IPS-15b (cell line): Measurements from ENCODE around the gene NPBWR2.

Experiments used
- H3K27me3 ChIP-seq: one replicate; pipeline ENCODE4 v1.6.1; 2013; ENCODE audit warnings: low read length; ENCODE audit not compliant: control insufficient read depth, insufficient read depth
- H3K36me3 ChIP-seq: one replicate; pipeline ENCODE4 v1.6.1; 2013; ENCODE audit warnings: low read length; ENCODE audit not compliant: control insufficient read depth, insufficient read depth
- H3K4me1 ChIP-seq: one replicate; pipeline ENCODE4 v1.6.1; 2013; ENCODE audit warnings: mild to moderate bottlenecking, low read length; ENCODE audit not compliant: control insufficient read depth, insufficient read depth
- H3K4me3 ChIP-seq: one replicate; pipeline ENCODE4 v1.5.1; 2013; ENCODE audit warnings: low read depth, low read length
- H3K9ac ChIP-seq: one replicate; pipeline ENCODE4 v1.6.1; 2013; ENCODE audit warnings: low read depth, mild to moderate bottlenecking, low read length
- H3K9me3 ChIP-seq: one replicate; pipeline ENCODE4 v1.6.1; 2013; ENCODE audit warnings: mild to moderate bottlenecking, low read length; ENCODE audit not compliant: control insufficient read depth, insufficient read depth

NPBWR2 gene

DNA sequence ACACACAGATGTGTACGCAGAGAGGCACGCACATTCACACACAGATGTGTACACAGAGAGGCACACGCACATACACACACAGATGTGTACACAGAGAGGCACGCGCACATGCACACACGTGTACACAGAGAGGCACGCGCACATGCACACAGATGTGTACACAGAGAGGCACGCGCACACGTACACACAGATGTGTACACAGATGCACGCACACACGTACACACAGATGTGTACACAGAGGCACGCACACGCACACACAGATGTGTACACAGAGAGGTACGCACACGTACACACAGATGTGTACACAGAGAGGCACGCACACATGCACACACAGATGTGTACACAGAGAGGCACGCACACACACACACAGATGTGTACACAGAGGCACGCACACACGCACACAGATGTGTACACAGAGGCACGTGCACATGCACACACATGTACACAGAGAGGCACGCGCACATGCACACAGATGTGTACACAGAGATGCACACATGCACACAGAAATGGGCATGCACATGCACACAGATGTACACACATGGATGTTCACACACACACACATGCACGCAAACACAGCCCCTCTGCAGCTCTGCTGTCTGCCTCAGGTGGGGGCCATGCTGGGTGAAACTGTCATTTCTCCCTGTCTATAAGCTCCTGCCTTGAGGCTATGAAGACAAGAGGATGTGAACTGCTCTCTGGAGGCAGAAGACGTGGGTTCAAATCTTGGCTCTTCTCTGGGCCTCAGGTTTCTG lies 42.6 kb upstream of the NPBWR2 start:
- Histone ChIP-seq H3K4me1 (peaks cover 8% of the 10 kb centered on the region), H3K36me3 (no peaks in the 10 kb centered on the region), H3K9me3 (peaks cover 4% of the 10 kb centered on the region), H3K4me3 (no peak overlapping the region), H3K27me3 (no peaks in the 10 kb centered on the region), H3K9ac (no peak overlapping the region)

- H3K9me3 ChIP-seq, result peaks cover 8% of the 10 kb centered on the region
- H3K27me3 ChIP-seq, result no peaks in the 10 kb centered on the region
- H3K4me3 ChIP-seq, result no peak overlapping the region
- peaks cover 8% of the 10 kb centered on the region for H3K4me1 ChIP-seq
- no peaks in the 10 kb centered on the region for H3K36me3 ChIP-seq
- H3K9ac ChIP-seq, result no peak overlapping the region
These were observed 41.8 kb upstream of the NPBWR2 start for GRCh38 chr20:64149141-64149540.

DNA sequence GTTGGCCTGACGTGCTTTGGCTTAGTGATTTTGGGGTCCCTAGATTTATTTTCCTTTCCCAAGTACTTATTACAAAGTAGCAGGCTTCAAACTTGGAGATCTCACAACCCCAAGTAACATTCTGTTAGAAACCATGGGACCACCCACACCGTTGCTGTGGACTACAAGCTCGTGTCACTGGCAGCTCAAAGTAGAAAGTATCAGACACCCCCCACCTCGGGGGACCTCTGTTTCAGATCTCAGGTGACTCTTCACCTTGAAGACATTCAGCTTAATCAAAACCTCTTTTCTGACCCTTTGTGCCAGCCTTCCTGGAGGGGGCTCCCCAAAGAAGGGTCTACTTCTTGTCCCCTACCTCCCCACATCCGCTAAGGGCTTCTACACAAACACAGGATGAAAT lies 41.2 kb upstream of the NPBWR2 start:
- Histone ChIP-seq H3K9ac (no peak overlapping the region), H3K27me3 (no peaks in the 10 kb centered on the region), H3K4me3 (no peak overlapping the region), H3K9me3 (peaks cover 8% of the 10 kb centered on the region), H3K36me3 (no peaks in the 10 kb centered on the region), H3K4me1 (peaks cover 8% of the 10 kb centered on the region)

- Histone ChIP-seq H3K9me3 (peaks cover 8% of the 10 kb centered on the region), H3K36me3 (no peaks in the 10 kb centered on the region), H3K9ac (no peak overlapping the region), H3K4me3 (no peak overlapping the region), H3K27me3 (no peaks in the 10 kb centered on the region), H3K4me1 (peaks cover 6% of the 10 kb centered on the region)
These were observed 39.6 kb upstream of the NPBWR2 start for GRCh38 chr20:64146936-64147477.

- Histone ChIP-seq H3K4me1 (peaks cover 2% of the 10 kb centered on the region), H3K27me3 (no peaks in the 10 kb centered on the region), H3K9ac (no peak overlapping the region), H3K9me3 (peaks cover 8% of the 10 kb centered on the region), H3K36me3 (no peaks in the 10 kb centered on the region), H3K4me3 (no peak overlapping the region)
These were observed 39.1 kb upstream of the NPBWR2 start for GRCh38 chr20:64146301-64146935.

DNA sequence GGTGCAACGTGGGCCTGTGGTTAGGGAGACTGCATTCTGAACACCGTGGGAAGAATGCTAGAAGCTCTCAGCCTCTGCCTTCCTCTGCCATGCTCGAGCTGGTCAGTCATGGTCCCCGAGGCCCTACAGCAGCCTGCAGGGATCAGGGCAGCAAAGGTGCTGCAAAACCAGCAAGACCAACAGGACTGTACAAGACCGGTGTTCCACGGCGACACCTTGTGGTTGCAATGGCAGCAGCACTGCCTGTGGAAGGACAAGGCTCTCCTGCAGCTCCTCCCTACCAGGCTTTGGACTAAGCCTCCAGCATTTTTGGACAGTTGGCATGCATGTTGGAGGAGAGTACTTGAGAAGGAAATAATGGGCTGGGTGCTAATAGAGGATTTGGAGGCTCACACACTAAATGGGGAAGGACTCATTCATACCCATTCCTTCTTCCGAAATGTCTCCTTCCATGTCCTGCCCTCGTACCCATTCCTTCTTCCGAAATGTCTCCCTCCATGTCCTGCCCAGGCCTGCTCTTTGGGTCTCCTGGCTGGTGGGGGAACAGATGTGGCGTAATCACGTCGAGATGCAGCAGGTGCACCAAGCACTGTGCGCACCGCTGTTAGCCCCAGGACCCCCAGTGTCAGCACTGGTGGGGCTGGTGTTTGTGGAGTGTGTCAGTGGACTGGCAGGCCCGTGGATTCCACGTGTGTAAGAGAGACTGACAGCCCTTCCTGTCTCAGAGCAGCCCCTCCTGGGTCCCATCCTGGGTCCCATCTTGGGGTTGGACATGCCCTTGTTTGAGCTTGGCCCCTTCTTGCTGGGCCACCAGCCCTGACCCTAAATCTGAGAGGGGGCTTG lies 38.3 kb upstream of the NPBWR2 start:
- no peaks in the 10 kb centered on the region for H3K27me3 ChIP-seq
- H3K9ac ChIP-seq, result no peak overlapping the region
- no peaks in the 10 kb centered on the region for H3K36me3 ChIP-seq
- no peak overlapping the region for H3K4me3 ChIP-seq
- H3K4me1 ChIP-seq, result no peaks in the 10 kb centered on the region
- H3K9me3 ChIP-seq, result peaks cover 8% of the 10 kb centered on the region

- H3K9ac ChIP-seq, result no peak overlapping the region
- H3K4me3 ChIP-seq, result no peak overlapping the region
- no peaks in the 10 kb centered on the region for H3K36me3 ChIP-seq
- no peaks in the 10 kb centered on the region for H3K27me3 ChIP-seq
- peaks cover 2% of the 10 kb centered on the region for H3K4me1 ChIP-seq
- H3K9me3 ChIP-seq, result peaks cover 8% of the 10 kb centered on the region
These were observed 37.0 kb upstream of the NPBWR2 start for GRCh38 chr20:64144144-64144912.

GRCh38 chr20:64143018-64143801 lies 35.8 kb upstream of the NPBWR2 start:
- peaks cover 8% of the 10 kb centered on the region for H3K9me3 ChIP-seq
- H3K9ac ChIP-seq, result no peak overlapping the region
- H3K4me1 ChIP-seq, result peaks cover 2% of the 10 kb centered on the region
- H3K27me3 ChIP-seq, result no peaks in the 10 kb centered on the region
- no peaks in the 10 kb centered on the region for H3K36me3 ChIP-seq
- no peak overlapping the region for H3K4me3 ChIP-seq

- Histone ChIP-seq H3K27me3 (no peaks in the 10 kb centered on the region), H3K4me3 (no peak overlapping the region), H3K9ac (no peak overlapping the region)
These were observed 35.2 kb upstream of the NPBWR2 start for GRCh38 chr20:64142590-64142989.

GRCh38 chr20:64140956-64141355 lies 33.6 kb upstream of the NPBWR2 start:
- no peaks in the 10 kb centered on the region for H3K36me3 ChIP-seq
- H3K9ac ChIP-seq, result no peak overlapping the region
- H3K27me3 ChIP-seq, result no peaks in the 10 kb centered on the region
- peaks cover 8% of the 10 kb centered on the region for H3K9me3 ChIP-seq
- no peak overlapping the region for H3K4me3 ChIP-seq
- peaks cover 2% of the 10 kb centered on the region for H3K4me1 ChIP-seq

More at GRCh38 chr20:64142590-64142989, 35.2 kb upstream of the NPBWR2 start:
- H3K36me3 ChIP-seq, result no peaks in the 10 kb centered on the region
- peaks cover 8% of the 10 kb centered on the region for H3K9me3 ChIP-seq
- peaks cover 2% of the 10 kb centered on the region for H3K4me1 ChIP-seq
